Breast epithelium (tissue), 3 donors: ENCODE results near the gene COPS3.

Experiments used
- POLR2AphosphoS5 ChIP-seq, 3 donors: sonication (generic); formaldehyde crosslinking; IDR thresholded peaks; one replicate each; pipeline ENCODE4 v1.6.1; 2017; ENCODE audit warnings: antibody characterized with exemption in 3 of 3
- TF ChIP-seq, protein P1 (sequence below), 3 donors: fragments of 450-650 bp; IDR thresholded peaks; one replicate each; pipeline ENCODE4 v1.5.1; 2016 to 2017; ENCODE audit warnings: antibody characterized with exemption in 3 of 3, mild to moderate bottlenecking in 3 of 3, moderate library complexity in 3 of 3

- no peak for TF ChIP-seq POLR2AphosphoS5 (IDR thresholded peaks at IDR 0.05)
- TF ChIP-seq, protein P1, sequence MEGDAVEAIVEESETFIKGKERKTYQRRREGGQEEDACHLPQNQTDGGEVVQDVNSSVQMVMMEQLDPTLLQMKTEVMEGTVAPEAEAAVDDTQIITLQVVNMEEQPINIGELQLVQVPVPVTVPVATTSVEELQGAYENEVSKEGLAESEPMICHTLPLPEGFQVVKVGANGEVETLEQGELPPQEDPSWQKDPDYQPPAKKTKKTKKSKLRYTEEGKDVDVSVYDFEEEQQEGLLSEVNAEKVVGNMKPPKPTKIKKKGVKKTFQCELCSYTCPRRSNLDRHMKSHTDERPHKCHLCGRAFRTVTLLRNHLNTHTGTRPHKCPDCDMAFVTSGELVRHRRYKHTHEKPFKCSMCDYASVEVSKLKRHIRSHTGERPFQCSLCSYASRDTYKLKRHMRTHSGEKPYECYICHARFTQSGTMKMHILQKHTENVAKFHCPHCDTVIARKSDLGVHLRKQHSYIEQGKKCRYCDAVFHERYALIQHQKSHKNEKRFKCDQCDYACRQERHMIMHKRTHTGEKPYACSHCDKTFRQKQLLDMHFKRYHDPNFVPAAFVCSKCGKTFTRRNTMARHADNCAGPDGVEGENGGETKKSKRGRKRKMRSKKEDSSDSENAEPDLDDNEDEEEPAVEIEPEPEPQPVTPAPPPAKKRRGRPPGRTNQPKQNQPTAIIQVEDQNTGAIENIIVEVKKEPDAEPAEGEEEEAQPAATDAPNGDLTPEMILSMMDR (IDR thresholded peaks at IDR 0.05): no peak
Measured at GRCh38 chr17:17224137-17224536, 56.9 kb downstream of the COPS3 start.
